Measurements from ENCODE around the gene NSF. TPM values are rescaled to one million over a fixed set of nuclear protein-coding genes. Genes with fewer than 3 reads are reported as not detected.
"Not testable (repeated sequence)": the region's sequence is repeated elsewhere in the genome, so short reads cannot be mapped to it uniquely, and the experiment has no call there.

Gene NSF
- 43.7 and 45.6 TPM in 2 replicates for total RNA-seq
- polyA plus RNA-seq: 15.7 and 18.5 TPM in 2 replicates
- 21.9 and 22.5 TPM in 2 replicates for polyA plus RNA-seq (2011; cell fraction: cytosol; rRNA removed)
- polyA plus RNA-seq (2011; cell fraction: nucleus; rRNA removed): 24.5 and 28.2 TPM in 2 replicates
- 35.0 and 50.1 TPM in 2 replicates for polyA plus RNA-seq (2012)
- 66.7 and 87.9 TPM in 2 replicates for polyA minus RNA-seq
- 10.0 TPM for polyA minus RNA-seq (2011; cell fraction: cytosol; rRNA and poly(A)+ RNA removed)
- polyA minus RNA-seq (2011; cell fraction: nucleus; rRNA and poly(A)+ RNA removed): 84.9 and 90.2 TPM in 2 replicates
- Bru-seq, nascent RNA: percentile 58 among the genes with signal in this experiment
- BruChase-seq, experiment 1, labeled RNA remaining after a 6-hour chase: percentile 54 among the genes with signal in this experiment
- BruChase-seq, experiment 2, labeled RNA remaining after a 2-hour chase: percentile 46 among the genes with signal in this experiment
- long read RNA-seq, transcript NSF-201 (21 exons, 3,983 nt): major isoform, 100 of 131 reads
- long read RNA-seq, transcript NSF-206 (20 exons, 2,667 nt): minor isoform, 6 of 131 reads
- long read RNA-seq, partial matches to known transcripts: 12 of 131 reads
- long read RNA-seq, other reads (novel, unspliced or antisense): 13 of 131 reads

DNA sequence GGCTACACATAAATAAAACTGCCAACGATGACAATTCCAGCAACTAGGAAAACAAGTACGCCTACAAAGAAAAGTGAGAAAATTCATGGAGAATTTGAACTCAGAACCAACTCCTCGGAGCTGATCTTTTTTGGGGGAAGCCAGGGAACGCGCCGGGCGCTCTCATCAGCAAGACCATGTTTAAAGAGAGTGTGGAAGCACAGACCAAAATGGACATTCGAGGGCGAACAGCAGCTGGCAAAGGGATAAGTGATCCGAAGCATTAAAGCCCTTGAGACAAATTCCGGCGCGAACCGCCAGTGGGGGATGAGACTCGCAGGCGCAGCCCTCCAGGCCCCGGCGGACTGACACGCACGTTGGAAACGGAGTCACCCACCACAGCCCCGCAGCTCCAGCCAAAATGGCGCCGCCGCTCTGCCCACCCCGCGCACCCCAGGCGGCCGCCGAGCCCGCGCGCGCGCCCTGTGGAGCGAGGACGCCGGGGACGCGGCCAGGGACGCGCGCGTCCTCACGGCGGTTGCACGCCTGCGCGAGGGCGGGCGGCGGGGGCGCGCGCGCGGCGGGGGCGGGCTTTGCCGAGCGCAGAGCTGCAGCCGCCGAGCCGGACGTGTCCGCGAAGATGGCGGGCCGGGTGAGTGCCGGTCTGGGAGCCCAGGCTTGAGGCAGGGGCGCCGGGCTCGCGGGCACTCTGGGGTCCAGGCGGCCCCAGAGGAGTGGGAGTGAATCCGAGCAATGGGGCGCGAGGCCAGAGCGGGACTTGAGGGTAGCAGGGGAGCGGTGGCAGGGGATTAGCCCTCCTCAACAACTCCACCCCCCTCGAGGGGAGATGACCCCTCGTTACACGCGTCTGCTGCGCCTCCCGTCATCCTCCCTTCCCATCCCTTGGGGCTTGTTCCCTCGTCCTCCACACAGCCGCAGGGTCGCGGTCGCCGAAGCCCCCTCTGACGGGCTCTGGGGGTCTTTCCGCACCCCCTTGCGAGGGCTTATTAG, at the start of gene NSF:
TSS of gene NSF (plus strand) at position 513 of the 990 bp plus-strand sequence. CDS start at position 620, 107 bp downstream.
- H3K9ac ChIP-seq (replicated peaks; ENCODE audit: extremely low read depth, insufficient read depth, low read length); H3K36me3 ChIP-seq (ENCODE audit: control insufficient read depth in 2 of 2, extremely low read depth in 1 of 2, insufficient read depth in 2 of 2, low read length in 2 of 2); H3K4me2 ChIP-seq (ENCODE audit: insufficient read depth, low read length); H4K20me1 ChIP-seq (replicated peaks; ENCODE audit: control insufficient read depth, extremely low read depth, insufficient read depth, low read length); H3K27me3 ChIP-seq (ENCODE audit: control insufficient read depth in 2 of 2, insufficient read depth in 2 of 2, low read length in 2 of 2); intact Hi-C loops (cut with micrococcal nuclease); H3K27ac ChIP-seq (ENCODE audit: insufficient read depth, low read depth, low read length); H3K9me1 ChIP-seq (replicated peaks; ENCODE audit: control insufficient read depth, extremely low read depth, insufficient read depth, low read length); H3K79me2 ChIP-seq (ENCODE audit: control insufficient read depth, insufficient read depth, low read length); CTCF ChIA-PET; H3K4me1 ChIP-seq (ENCODE audit: control insufficient read depth, extremely low read depth, insufficient read depth, low read length); H2AFZ ChIP-seq (ENCODE audit: low read depth, low read length); dilution Hi-C loops (cut with MboI; ENCODE audit: extremely low pct_ligation_motif_present, low sequenced_read_pairs); POLR2A ChIA-PET; DNase-seq (ENCODE audit: low read depth, low spot score); H3K4me3 ChIP-seq (replicated peaks in 1 of 3; ENCODE audit: insufficient read depth in 1 of 3, low read depth in 1 of 3, low read length in 3 of 3); H3K9me3 ChIP-seq (replicated peaks; ENCODE audit: control insufficient read depth, insufficient read depth, low read length): not testable (repeated sequence)
- BruUV-seq (replicated peaks): TSS peak; percentile 89
- FAIRE-seq: peak; percentile 62

DNA sequence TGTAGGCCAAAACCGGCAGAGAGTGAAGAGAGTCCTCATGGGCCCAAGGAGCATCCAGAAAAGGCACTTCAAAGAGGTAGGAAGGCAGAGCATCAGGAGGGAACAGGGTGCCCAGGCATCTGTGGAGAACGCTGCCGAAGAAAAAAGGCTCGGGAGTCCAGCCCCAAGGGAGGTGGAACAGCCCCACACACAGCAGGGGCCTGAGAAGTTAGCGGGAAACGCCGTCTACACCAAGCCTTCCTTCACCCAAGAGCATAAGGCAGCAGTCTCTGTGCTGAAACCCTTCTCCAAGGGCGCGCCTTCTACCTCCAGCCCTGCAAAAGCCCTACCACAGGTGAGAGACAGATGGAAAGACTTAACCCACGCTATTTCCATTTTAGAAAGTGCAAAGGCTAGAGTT, 41.9 kb upstream of the NSF start:
- H3K9me3 ChIP-seq (replicated peaks; ENCODE audit: control insufficient read depth, insufficient read depth, low read length); H3K36me3 ChIP-seq (ENCODE audit: control insufficient read depth in 2 of 2, extremely low read depth in 1 of 2, insufficient read depth in 2 of 2, low read length in 2 of 2); H3K4me1 ChIP-seq (ENCODE audit: control insufficient read depth, extremely low read depth, insufficient read depth, low read length); dilution Hi-C loops (cut with MboI; ENCODE audit: extremely low pct_ligation_motif_present, low sequenced_read_pairs); POLR2A ChIA-PET; H4K20me1 ChIP-seq (replicated peaks; ENCODE audit: control insufficient read depth, extremely low read depth, insufficient read depth, low read length); H2AFZ ChIP-seq (ENCODE audit: low read depth, low read length); H3K4me3 ChIP-seq (replicated peaks in 1 of 3; ENCODE audit: insufficient read depth in 1 of 3, low read depth in 1 of 3, low read length in 3 of 3); FAIRE-seq; CTCF ChIA-PET; intact Hi-C loops (cut with micrococcal nuclease); DNase-seq (ENCODE audit: low read depth, low spot score); H3K27me3 ChIP-seq (ENCODE audit: control insufficient read depth in 2 of 2, insufficient read depth in 2 of 2, low read length in 2 of 2); BruUV-seq (replicated peaks); H3K79me2 ChIP-seq (ENCODE audit: control insufficient read depth, insufficient read depth, low read length); H3K9me1 ChIP-seq (replicated peaks; ENCODE audit: control insufficient read depth, extremely low read depth, insufficient read depth, low read length); H3K4me2 ChIP-seq (ENCODE audit: insufficient read depth, low read length); H3K9ac ChIP-seq (replicated peaks; ENCODE audit: extremely low read depth, insufficient read depth, low read length); H3K27ac ChIP-seq (ENCODE audit: insufficient read depth, low read depth, low read length): not testable (repeated sequence)

DNA sequence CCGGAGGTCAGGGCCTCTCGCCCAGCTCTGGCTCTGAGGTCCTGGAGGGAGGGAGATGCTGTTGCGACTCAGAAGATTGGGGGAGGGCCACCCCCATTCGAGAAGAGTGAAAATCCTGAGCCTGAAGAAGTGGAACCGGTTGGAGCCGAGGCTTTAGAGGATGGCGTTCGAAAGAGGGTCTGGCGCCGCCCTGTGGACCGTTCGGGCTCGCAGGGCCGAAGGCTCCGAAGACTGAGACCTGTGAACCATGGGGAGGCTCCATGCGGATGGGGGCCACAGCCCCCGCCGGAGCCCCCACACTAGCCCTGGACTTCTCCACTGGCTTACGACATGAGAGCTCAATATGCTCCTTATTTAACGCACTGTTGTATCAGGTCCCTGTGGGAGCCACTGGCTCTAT, 31.3 kb upstream of the NSF start:
- BruUV-seq (replicated peaks); H3K79me2 ChIP-seq (ENCODE audit: control insufficient read depth, insufficient read depth, low read length); POLR2A ChIA-PET; H3K4me3 ChIP-seq (replicated peaks in 1 of 3; ENCODE audit: insufficient read depth in 1 of 3, low read depth in 1 of 3, low read length in 3 of 3); H3K9ac ChIP-seq (replicated peaks; ENCODE audit: extremely low read depth, insufficient read depth, low read length); H3K4me2 ChIP-seq (ENCODE audit: insufficient read depth, low read length); FAIRE-seq; H2AFZ ChIP-seq (ENCODE audit: low read depth, low read length); H3K36me3 ChIP-seq (ENCODE audit: control insufficient read depth in 2 of 2, extremely low read depth in 1 of 2, insufficient read depth in 2 of 2, low read length in 2 of 2); H3K4me1 ChIP-seq (ENCODE audit: control insufficient read depth, extremely low read depth, insufficient read depth, low read length); H3K9me3 ChIP-seq (replicated peaks; ENCODE audit: control insufficient read depth, insufficient read depth, low read length); H3K9me1 ChIP-seq (replicated peaks; ENCODE audit: control insufficient read depth, extremely low read depth, insufficient read depth, low read length); dilution Hi-C loops (cut with MboI; ENCODE audit: extremely low pct_ligation_motif_present, low sequenced_read_pairs); H3K27me3 ChIP-seq (ENCODE audit: control insufficient read depth in 2 of 2, insufficient read depth in 2 of 2, low read length in 2 of 2); CTCF ChIA-PET; DNase-seq (ENCODE audit: low read depth, low spot score); H3K27ac ChIP-seq (ENCODE audit: insufficient read depth, low read depth, low read length); intact Hi-C loops (cut with micrococcal nuclease); H4K20me1 ChIP-seq (replicated peaks; ENCODE audit: control insufficient read depth, extremely low read depth, insufficient read depth, low read length): not testable (repeated sequence)
